Endodermal cell (in vitro differentiated cells): ENCODE measurements around the gene SYNDIG1. TPM values are rescaled to one million over a fixed set of nuclear protein-coding genes. Genes with fewer than 3 reads are reported as not detected.

Experiments
- DNase-seq: peaks from one replicate; pipeline ENCODE4 v3.0.0-alpha.2; 2017
- H3K27ac ChIP-seq: 2 replicates; pipeline ENCODE4 v1.5.1; 2013; ENCODE audit warnings: mild to moderate bottlenecking, low read depth, low read length, moderate library complexity
- H3K27me3 ChIP-seq: 2 replicates; pipeline ENCODE4 v1.6.1; 2013; ENCODE audit warnings: mild to moderate bottlenecking, low read length, moderate library complexity; ENCODE audit not compliant: insufficient read depth, control insufficient read depth, poor library complexity, severe bottlenecking
- H3K36me3 ChIP-seq: 2 replicates; pipeline ENCODE4 v1.7.0; 2013; ENCODE audit warnings: mild to moderate bottlenecking, low read length, moderate library complexity; ENCODE audit not compliant: control insufficient read depth, insufficient read depth
- H3K4me1 ChIP-seq: one replicate; pipeline ENCODE4 v1.7.0; 2013; ENCODE audit warnings: low read length; ENCODE audit not compliant: control insufficient read depth, insufficient read depth
- H3K4me3 ChIP-seq: 2 replicates; pipeline ENCODE4 v1.5.1; 2013; ENCODE audit warnings: mild to moderate bottlenecking, low read length, moderate library complexity
- H3K9ac ChIP-seq: 2 replicates; pipeline ENCODE4 v1.6.1; 2013; ENCODE audit warnings: mild to moderate bottlenecking, low read length, moderate library complexity; ENCODE audit not compliant: poor library complexity, severe bottlenecking; ENCODE audit errors: extremely low read depth
- H3K9me3 ChIP-seq: 2 replicates; pipeline ENCODE4 v1.6.1; 2013; ENCODE audit warnings: mild to moderate bottlenecking, low read length, moderate library complexity; ENCODE audit not compliant: control insufficient read depth
- H3K27ac Mint-ChIP-seq: 2 replicates; pipeline ENCODE4 v1.8.0; 2020; ENCODE audit warnings: mixed read lengths
- H3K27me3 Mint-ChIP-seq: 2 replicates; pipeline ENCODE4 v1.8.0; 2021; ENCODE audit warnings: mild to moderate bottlenecking, mixed read lengths; ENCODE audit not compliant: insufficient read depth
- H3K36me3 Mint-ChIP-seq: 2 replicates; pipeline ENCODE4 v1.8.0; 2020; ENCODE audit warnings: low read depth, mixed read lengths
- H3K4me1 Mint-ChIP-seq: 2 replicates; pipeline ENCODE4 v1.8.0; 2020; ENCODE audit warnings: mixed read lengths
- H3K4me3 Mint-ChIP-seq: 2 replicates; pipeline ENCODE4 v1.8.0; 2020; ENCODE audit warnings: mild to moderate bottlenecking, moderate library complexity, mixed read lengths
- H3K9me3 Mint-ChIP-seq: 2 replicates; pipeline ENCODE4 v1.8.0; 2020; ENCODE audit warnings: mild to moderate bottlenecking, mixed read lengths
- CTCF ChIP-seq: fragments of 200-600 bp; sonication (generic); conservative IDR thresholded peaks from 2 replicates; pipeline ENCODE4 v1.5.0; 2021; ENCODE audit warnings: antibody characterized with exemption, mild to moderate bottlenecking
- WGBS, 2 experiments: methylation state at CpG; one replicate each; pipeline versions ENCODE4 v1.1.5 to v1.1.7; 2013; ENCODE audit warnings: missing lambda C conversion rate in 2 of 2, mixed read lengths in 1 of 2; ENCODE audit not compliant: insufficient coverage in 1 of 2, insufficient read length in 1 of 2; 5-methylcytosine and 5-hydroxymethylcytosine counted together
- total RNA-seq, 2 donors: library from RNA; stranded (reverse); fragmentation: NEBNext Ultra II Directional in 1 of 2; extraction: Animal tissue kit (Norgen Biotek cat#: 25700) in 1 of 2; gene quantifications; 2 replicates in 1 of 2; 3 replicates in 1 of 2; pipeline ENCODE4 v1.2.1, GENCODE V29; 2021

The SYNDIG1 gene
- total RNA-seq, 2 donors from 2014 or later = 5.5 to 6.8 TPM

DNA sequence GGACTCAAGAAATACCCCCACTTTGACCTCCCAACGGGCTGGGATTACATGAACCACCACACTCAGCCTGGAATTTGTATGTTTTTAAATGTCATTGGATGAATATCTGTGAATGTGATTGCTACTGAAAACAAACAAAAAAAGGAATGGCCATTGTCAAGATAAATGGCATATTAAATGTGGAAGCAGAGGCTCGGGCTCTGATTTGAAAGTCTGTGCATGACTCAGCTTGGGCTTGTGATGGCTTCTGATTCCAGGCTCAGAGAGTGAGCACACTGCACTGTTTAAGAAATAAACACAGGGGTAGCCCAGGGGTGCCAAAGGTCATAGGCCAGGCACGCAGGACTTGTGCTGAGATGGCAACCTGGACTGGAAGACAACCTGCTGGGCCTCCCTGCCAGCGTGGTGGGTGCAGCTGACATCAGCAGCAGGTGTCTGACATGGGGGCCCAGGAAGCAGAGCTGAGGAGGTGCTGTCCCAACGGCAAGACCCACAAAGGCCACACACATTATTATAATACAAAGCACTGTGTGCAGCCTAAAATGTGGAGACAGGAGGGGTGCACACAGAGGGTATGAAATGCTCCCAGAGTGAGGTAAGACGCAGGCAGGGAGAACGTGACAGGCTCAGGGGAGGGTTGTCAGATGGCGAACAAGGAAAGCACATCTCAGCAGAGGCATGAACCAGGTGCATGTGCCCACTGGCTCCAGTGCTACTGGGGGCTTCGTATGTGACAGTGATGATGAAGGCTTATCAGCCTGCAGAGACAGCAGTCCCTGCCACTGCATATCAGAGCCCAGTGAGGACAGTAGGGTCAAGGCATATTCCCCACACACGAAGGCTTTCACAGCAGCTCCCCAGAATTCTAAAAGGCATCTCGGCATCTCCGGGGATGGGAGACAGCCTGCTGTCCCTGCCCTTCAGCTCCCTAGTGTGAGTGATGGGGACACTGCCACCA is 169.4 kb downstream of the SYNDIG1 start:
- H3K4me1 Mint-ChIP-seq = peaks cover 15% of the 10 kb centered on the region
- H3K9ac ChIP-seq = no peak overlapping the region
- peaks cover 2% of the 10 kb centered on the region for H3K27me3 Mint-ChIP-seq
- H3K4me1 ChIP-seq = no peaks in the 10 kb centered on the region
- 89 to 93% methylated on average over 9 to 12 of the region's 12 CpGs for WGBS, 2 experiments
- no peaks in the 10 kb centered on the region for H3K36me3 ChIP-seq
- DNase-seq = peak; percentile 35
- no peak for TF ChIP-seq CTCF
- H3K4me3 Mint-ChIP-seq = no peak overlapping the region
- no peak overlapping the region for H3K27ac ChIP-seq
- no peaks in the 10 kb centered on the region for H3K36me3 Mint-ChIP-seq
- no peaks in the 10 kb centered on the region for H3K9me3 ChIP-seq
- H3K27ac Mint-ChIP-seq = no peak overlapping the region
- no peaks in the 10 kb centered on the region for H3K27me3 ChIP-seq
- no peaks in the 10 kb centered on the region for H3K9me3 Mint-ChIP-seq
- no peak overlapping the region for H3K4me3 ChIP-seq

GRCh38 chr20:24640276-24640675 is 170.8 kb downstream of the SYNDIG1 start:
- no peaks in the 10 kb centered on the region for H3K36me3 ChIP-seq
- no peaks in the 10 kb centered on the region for H3K9me3 ChIP-seq
- Mint-ChIP-seq H3K4me3 (no peak overlapping the region), H3K36me3 (no peaks in the 10 kb centered on the region), H3K27me3 (peaks cover 2% of the 10 kb centered on the region), H3K27ac (no peak overlapping the region), H3K9me3 (peaks cover 2% of the 10 kb centered on the region), H3K4me1 (peaks cover 5% of the 10 kb centered on the region)
- no peak overlapping the region for H3K9ac ChIP-seq
- no peak overlapping the region for H3K4me3 ChIP-seq
- H3K4me1 ChIP-seq = no peaks in the 10 kb centered on the region
- no peak overlapping the region for H3K27ac ChIP-seq
- H3K27me3 ChIP-seq = no peaks in the 10 kb centered on the region
- TF ChIP-seq CTCF = no peak
- 92 to 96% methylated on average over 2 of the region's 2 CpGs for WGBS, 2 experiments
- no peak for DNase-seq

- H3K9me3 Mint-ChIP-seq = peaks cover 2% of the 10 kb centered on the region
- H3K4me1 Mint-ChIP-seq = peaks cover 2% of the 10 kb centered on the region
- Histone ChIP-seq H3K4me3 (no peak overlapping the region), H3K9ac (no peak overlapping the region), H3K36me3 (no peaks in the 10 kb centered on the region), H3K9me3 (no peaks in the 10 kb centered on the region), H3K27me3 (no peaks in the 10 kb centered on the region), H3K4me1 (no peaks in the 10 kb centered on the region), H3K27ac (no peak overlapping the region)
- TF ChIP-seq CTCF = no peak
- no peak overlapping the region for H3K4me3 Mint-ChIP-seq
- peaks cover 2% of the 10 kb centered on the region for H3K27me3 Mint-ChIP-seq
- H3K27ac Mint-ChIP-seq = no peak overlapping the region
- WGBS, 2 experiments = 87 to 90% methylated on average over 4 to 6 of the region's 6 CpGs
- no peaks in the 10 kb centered on the region for H3K36me3 Mint-ChIP-seq
- DNase-seq = no peak
Observed at GRCh38 chr20:24640686-24641085, 171.3 kb downstream of the SYNDIG1 start.
